B cell (primary cell): ENCODE measurements around the gene SSBP2. TPM values are rescaled to one million over a fixed set of nuclear protein-coding genes. Genes with fewer than 3 reads are reported as not detected.

Experiments used
- ATAC-seq: fragments of 200-7000 bp; cut with Tn5 transposase; one replicate; pipeline ENCODE4 v1.10.0; 2021; ENCODE audit warnings: low read depth, mild to moderate bottlenecking, moderate number of reproducible peaks, moderate library complexity
- CTCF ChIA-PET: fragments of 350-600 bp; sonication (Branson Sonifier 250); formaldehyde crosslinking; loops from one replicate; lab custom pipeline; 2021; ENCODE audit warnings: antibody characterized with exemption, inconsistent platforms; lab: Charles Lee
- POLR2A ChIA-PET: fragments of 350-600 bp; sonication (Branson Sonifier 250); formaldehyde crosslinking; loops from one replicate; lab custom pipeline; 2021; ENCODE audit warnings: antibody characterized with exemption; lab: Charles Lee
- DNase-seq: peaks from one replicate; pipeline ENCODE4 v3.0.0; 2013
- H2AFZ ChIP-seq: 2 replicates; pipeline ENCODE4 v1.6.1; 2012; ENCODE audit warnings: mild to moderate bottlenecking, low read depth, low read length; ENCODE audit not compliant: insufficient read depth, poor library complexity, severe bottlenecking
- H3K27ac ChIP-seq, 2 donors: 1 replicate in 1 of 2; 2 replicates in 1 of 2; pipeline ENCODE4 v1.5.1; 2012 to 2013; ENCODE audit warnings: low read length in 2 of 2, mild to moderate bottlenecking in 2 of 2, moderate library complexity in 1 of 2
- H3K27me3 ChIP-seq, 4 experiments: fragments of 200-600 bp in 1 of 4; sonication (generic) in 1 of 4; replicated peaks in 1 of 4; 1 replicate in 2 of 4; 2 replicates in 2 of 4; pipeline versions ENCODE4 v1.6.1 to v1.7.0; 2013 to 2016; ENCODE audit warnings: low read length in 3 of 4, mild to moderate bottlenecking in 2 of 4, mixed read lengths in 1 of 4, moderate library complexity in 1 of 4; ENCODE audit not compliant: insufficient read depth in 4 of 4, control insufficient read depth in 3 of 4; ENCODE audit errors: control extremely low read depth in 1 of 4
- H3K36me3 ChIP-seq, 2 experiments: replicated peaks in 1 of 2; 1 replicate in 1 of 2; 2 replicates in 1 of 2; pipeline versions ENCODE4 v1.6.1 to v1.7.1; 2013; ENCODE audit warnings: low read length in 1 of 2; ENCODE audit not compliant: insufficient read depth in 2 of 2, control insufficient read depth in 1 of 2; ENCODE audit errors: control extremely low read depth in 1 of 2, extremely low read depth in 1 of 2
- H3K4me1 ChIP-seq, 2 donors: fragments of 200-600 bp in 1 of 2; sonication (generic) in 1 of 2; 1 replicate in 1 of 2; 2 replicates in 1 of 2; pipeline versions ENCODE4 v1.5.1 to v1.6.1; 2013 to 2017; ENCODE audit warnings: low read length in 2 of 2; ENCODE audit not compliant: control insufficient read depth in 2 of 2, insufficient read depth in 2 of 2
- H3K4me2 ChIP-seq: replicated peaks from 2 replicates; pipeline ENCODE3; 2012; ENCODE audit warnings: mild to moderate bottlenecking, low read depth, low read length; ENCODE audit not compliant: poor library complexity, severe bottlenecking
- H3K4me3 ChIP-seq, 5 experiments: fragments of 200-600 bp in 1 of 5; sonication (generic) in 1 of 5; 1 replicate in 3 of 5; 2 replicates in 2 of 5; pipeline versions ENCODE4 v1.5.1 to v1.7.0; 2011 to 2016; ENCODE audit warnings: low read length in 4 of 5, mild to moderate bottlenecking in 4 of 5, low read depth in 2 of 5, control low read depth in 1 of 5, moderate library complexity in 1 of 5; ENCODE audit not compliant: insufficient read depth in 1 of 5; ENCODE audit errors: control extremely low read depth in 1 of 5, extremely low read depth in 1 of 5
- H3K79me2 ChIP-seq: fragments of 200-600 bp; sonication (generic); one replicate; pipeline ENCODE4 v1.6.0; 2016; ENCODE audit warnings: low read length; ENCODE audit not compliant: control insufficient read depth, insufficient read depth
- H3K9ac ChIP-seq: fragments of 200-600 bp; sonication (generic); 2 replicates; pipeline ENCODE4 v1.6.1; 2017; ENCODE audit warnings: mild to moderate bottlenecking, low read length, moderate library complexity
- H3K9me3 ChIP-seq, 3 donors: one replicate each; pipeline versions ENCODE4 v1.6.1 to v1.7.1; 2013; ENCODE audit warnings: low read length in 2 of 3; ENCODE audit not compliant: control insufficient read depth in 2 of 3, insufficient read depth in 1 of 3; ENCODE audit errors: control extremely low read depth in 1 of 3
- H4K20me1 ChIP-seq: 2 replicates; pipeline ENCODE4 v1.6.0; 2012; ENCODE audit warnings: mild to moderate bottlenecking, low read length; ENCODE audit not compliant: insufficient read depth, control insufficient read depth, poor library complexity, severe bottlenecking
- H3K27ac Mint-ChIP-seq: one replicate; pipeline ENCODE4 v1.8.0; 2021; ENCODE audit warnings: mixed read lengths
- H3K27me3 Mint-ChIP-seq: one replicate; pipeline ENCODE4 v1.8.0; 2021; ENCODE audit warnings: mixed read lengths
- H3K4me1 Mint-ChIP-seq: one replicate; pipeline ENCODE4 v1.8.0; 2021; ENCODE audit warnings: mixed read lengths
- H3K4me3 Mint-ChIP-seq: one replicate; pipeline ENCODE4 v1.8.0; 2021; ENCODE audit warnings: mixed read lengths
- H3K9me3 Mint-ChIP-seq: one replicate; pipeline ENCODE4 v1.8.0; 2022; ENCODE audit warnings: mixed read lengths; ENCODE audit not compliant: insufficient read depth
- EZH2 ChIP-seq: IDR thresholded peaks from 2 replicates; pipeline ENCODE4 v1.6.1; 2012; ENCODE audit warnings: borderline replicate concordance, low read depth, mild to moderate bottlenecking, moderate library complexity, low read length; ENCODE audit not compliant: insufficient read depth, poor library complexity, severe bottlenecking
- WGBS: methylation state at CpG from one replicate; pipeline ENCODE4 v1.1.5; 2013; ENCODE audit warnings: missing lambda C conversion rate; ENCODE audit not compliant: insufficient coverage; 5-methylcytosine and 5-hydroxymethylcytosine counted together
- intact Hi-C: fragments of 100-400 bp; cut with micrococcal nuclease; formaldehyde crosslinking; loops from one replicate; pipeline ENCODE4 v1.10.0; 2022
- polyA plus RNA-seq: library from polyadenylated mRNA; depleted of rRNA; stranded (reverse); fragments of >200 nt; gene quantifications from 2 replicates; pipeline ENCODE4 v1.2.3, GENCODE V29; 2012
- total RNA-seq, 2 donors: library from RNA; stranded (reverse); fragments of 120-200 nt in 1 of 2; gene quantifications; 1 replicate in 1 of 2; 2 replicates in 1 of 2; pipeline versions ENCODE4 v1.2.3 to v1.2.4, GENCODE V29; 2013 to 2022
- TF ChIP-seq, protein P1 (sequence below): fragments of 200-600 bp; IDR thresholded peaks from one replicate; pipeline ENCODE4 v1.8.0; 2022; ENCODE audit warnings: antibody characterized with exemption, mild to moderate bottlenecking

SSBP2 gene
- total and polyA plus RNA-seq, 2 donors (not counting 1 experiment from before 2014, with no cell fraction given) = 40.9 to 49.6 TPM

GRCh38 chr5:81525690-81526089 is 225.2 kb downstream of the SSBP2 start:
- no peak for ATAC-seq
- Histone ChIP-seq H2AFZ (no peak overlapping the region), H3K27ac (no peak overlapping the region), H3K27me3 (no peaks in the 10 kb centered on the region), H3K9me3 (no peaks in the 10 kb centered on the region), H3K9ac (no peak overlapping the region), H4K20me1 (no peaks in the 10 kb centered on the region), H3K36me3 (no peaks in the 10 kb centered on the region), H3K4me3 (no peak overlapping the region), H3K4me1 (no peaks in the 10 kb centered on the region), H3K79me2 (peaks cover 3% of the 10 kb centered on the region), H3K4me2 (no peak overlapping the region)
- TF ChIP-seq, protein P1, sequence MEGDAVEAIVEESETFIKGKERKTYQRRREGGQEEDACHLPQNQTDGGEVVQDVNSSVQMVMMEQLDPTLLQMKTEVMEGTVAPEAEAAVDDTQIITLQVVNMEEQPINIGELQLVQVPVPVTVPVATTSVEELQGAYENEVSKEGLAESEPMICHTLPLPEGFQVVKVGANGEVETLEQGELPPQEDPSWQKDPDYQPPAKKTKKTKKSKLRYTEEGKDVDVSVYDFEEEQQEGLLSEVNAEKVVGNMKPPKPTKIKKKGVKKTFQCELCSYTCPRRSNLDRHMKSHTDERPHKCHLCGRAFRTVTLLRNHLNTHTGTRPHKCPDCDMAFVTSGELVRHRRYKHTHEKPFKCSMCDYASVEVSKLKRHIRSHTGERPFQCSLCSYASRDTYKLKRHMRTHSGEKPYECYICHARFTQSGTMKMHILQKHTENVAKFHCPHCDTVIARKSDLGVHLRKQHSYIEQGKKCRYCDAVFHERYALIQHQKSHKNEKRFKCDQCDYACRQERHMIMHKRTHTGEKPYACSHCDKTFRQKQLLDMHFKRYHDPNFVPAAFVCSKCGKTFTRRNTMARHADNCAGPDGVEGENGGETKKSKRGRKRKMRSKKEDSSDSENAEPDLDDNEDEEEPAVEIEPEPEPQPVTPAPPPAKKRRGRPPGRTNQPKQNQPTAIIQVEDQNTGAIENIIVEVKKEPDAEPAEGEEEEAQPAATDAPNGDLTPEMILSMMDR = no peak
- no peak for TF ChIP-seq EZH2
- no peaks in the 10 kb centered on the region for H3K4me1 Mint-ChIP-seq
- H3K4me3 Mint-ChIP-seq = no peak overlapping the region
- no peaks in the 10 kb centered on the region for H3K9me3 Mint-ChIP-seq
- no peaks in the 10 kb centered on the region for H3K27me3 Mint-ChIP-seq
- no peak for DNase-seq
- CTCF ChIA-PET = no interaction called here
- no CpG with 5 or more reads among the region's 2 CpGs for WGBS
- no peak overlapping the region for H3K27ac Mint-ChIP-seq
- POLR2A ChIA-PET = no interaction called here
- intact Hi-C loops = no loop called here

- H3K4me2 ChIP-seq = no peak overlapping the region
- no peak overlapping the region for H3K9ac ChIP-seq
- Mint-ChIP-seq H3K4me3 (no peak overlapping the region), H3K9me3 (no peaks in the 10 kb centered on the region), H3K4me1 (peaks cover 3% of the 10 kb centered on the region), H3K27me3 (no peaks in the 10 kb centered on the region), H3K27ac (no peak overlapping the region)
- H3K4me1 ChIP-seq = no peaks in the 10 kb centered on the region
- POLR2A ChIA-PET = no interaction called here
- CTCF ChIA-PET = no interaction called here
- DNase-seq (no peak), ATAC-seq (no peak)
- TF ChIP-seq, protein P1 = no peak
- TF ChIP-seq EZH2 = no peak
- H3K36me3 ChIP-seq = no peaks in the 10 kb centered on the region
- H3K9me3 ChIP-seq = no peaks in the 10 kb centered on the region
- intact Hi-C loops = no loop called here
- no peaks in the 10 kb centered on the region for H4K20me1 ChIP-seq
- H3K4me3 ChIP-seq = no peak overlapping the region
- peaks cover 3% of the 10 kb centered on the region for H3K79me2 ChIP-seq
- no peak overlapping the region for H3K27ac ChIP-seq
- no peaks in the 10 kb centered on the region for H3K27me3 ChIP-seq
- H2AFZ ChIP-seq = no peak overlapping the region
Observed at GRCh38 chr5:81524015-81524414, 226.9 kb downstream of the SSBP2 start.
